Measurements from ENCODE around the gene DNMT1.
"Not testable (repeated sequence)": the region's sequence is repeated elsewhere in the genome, so short reads cannot be mapped to it uniquely, and the experiment has no call there.

The DNMT1 gene

GRCh38 chr19:10220695-10221094 lies 25.9 kb upstream of the DNMT1 start:
- DNase-seq = no peak

GRCh38 chr19:10219678-10220077 lies 24.9 kb upstream of the DNMT1 start:
- DNase-seq = peak; percentile 21 to 37

GRCh38 chr19:10217085-10217484 lies 22.3 kb upstream of the DNMT1 start:
- DNase-seq = no peak

GRCh38 chr19:10214784-10215183 lies 20.0 kb upstream of the DNMT1 start:
- no peak for DNase-seq

GRCh38 chr19:10211691-10212090 lies 16.9 kb upstream of the DNMT1 start:
- DNase-seq = no peak

GRCh38 chr19:10211061-10211460 lies 16.3 kb upstream of the DNMT1 start:
- no peak for DNase-seq

- no peak for DNase-seq
These were observed 14.6 kb upstream of the DNMT1 start for GRCh38 chr19:10209315-10209714.

GRCh38 chr19:10207026-10207425 lies 12.3 kb upstream of the DNMT1 start:
- no peak for DNase-seq

- no peak for DNase-seq
These were observed 11.6 kb upstream of the DNMT1 start for GRCh38 chr19:10206226-10206885.

GRCh38 chr19:10205636-10206035 lies 10.9 kb upstream of the DNMT1 start:
- no peak for DNase-seq

GRCh38 chr19:10203686-10204085 lies 8.9 kb upstream of the DNMT1 start:
- DNase-seq = no peak

- no peak for DNase-seq
These were observed 6.4 kb upstream of the DNMT1 start for GRCh38 chr19:10201176-10201575.

- not testable (repeated sequence) for DNase-seq
These were observed 5.3 kb upstream of the DNMT1 start for GRCh38 chr19:10200101-10200500.

- not testable (repeated sequence) for DNase-seq
These were observed 4.3 kb upstream of the DNMT1 start for GRCh38 chr19:10198889-10199644.

GRCh38 chr19:10195199-10195519 lies 406 bp upstream of the DNMT1 start:
- peak in 1 of 2 donors; percentile 20 for DNase-seq

GRCh38 chr19:10193790-10194499 lies 808 bp downstream of the DNMT1 start:
- DNase-seq = peak; percentile 19 to 46

GRCh38 chr19:10192922-10193321 lies 1.8 kb downstream of the DNMT1 start:
- DNase-seq = no peak

GRCh38 chr19:10191347-10191746 lies 3.4 kb downstream of the DNMT1 start:
- no peak for DNase-seq

- DNase-seq = no peak
These were observed 4.7 kb downstream of the DNMT1 start for GRCh38 chr19:10190026-10190425.

GRCh38 chr19:10189616-10190015 lies 5.1 kb downstream of the DNMT1 start:
- DNase-seq = peak; percentile 20 to 22

- DNase-seq = no peak
These were observed 7.4 kb downstream of the DNMT1 start for GRCh38 chr19:10187315-10187714.

GRCh38 chr19:10184636-10185035 lies 10.1 kb downstream of the DNMT1 start:
- DNase-seq = no peak

GRCh38 chr19:10183926-10184325 lies 10.8 kb downstream of the DNMT1 start:
- no peak for DNase-seq

GRCh38 chr19:10182847-10183246 lies 11.9 kb downstream of the DNMT1 start:
- DNase-seq = no peak

All from stimulated activated CD4-positive, alpha-beta T cell treated with anti-CD3 and anti-CD28 coated beads, Interleukin-2, amount 100 ng/mL, for 24 hours (primary cell).